NB4 (cell line): ENCODE data around the gene KCNQ1.

Source experiments
- DNase-seq: peaks from one replicate; pipeline ENCODE4 v3.0.0; 2010; ENCODE audit warnings: low read depth
- H3K4me3 ChIP-seq: one replicate; pipeline ENCODE4 v1.5.1; 2011; ENCODE audit warnings: mild to moderate bottlenecking, low read depth, low read length, moderate library complexity
- CTCF ChIP-seq: IDR thresholded peaks from one replicate; pipeline ENCODE4 v1.5.1; 2012; ENCODE audit warnings: low read depth, low read length
- MAX ChIP-seq: IDR thresholded peaks from 2 replicates; pipeline ENCODE4 v1.6.1; 2011; ENCODE audit warnings: low read depth, low read length
- MYC ChIP-seq: IDR thresholded peaks from 2 replicates; pipeline ENCODE4 v1.6.1; 2011; ENCODE audit warnings: low read depth, low read length
- POLR2A ChIP-seq: IDR thresholded peaks from 2 replicates; pipeline ENCODE4 v1.6.1; 2011; ENCODE audit warnings: mild to moderate bottlenecking; ENCODE audit not compliant: insufficient read length; ENCODE audit errors: extremely low read depth

KCNQ1 gene

GRCh38 chr11:2580571-2581001 is 135.8 kb downstream of the KCNQ1 start:
- TF ChIP-seq POLR2A (no peak), MYC (no peak), MAX (no peak), CTCF (no peak)
- H3K4me3 ChIP-seq = no peak overlapping the region
- DNase-seq = no peak

GRCh38 chr11:2581151-2581930 is 136.5 kb downstream of the KCNQ1 start:
- TF ChIP-seq MAX (no peak), CTCF (no peak), MYC (no peak), POLR2A (no peak)
- no peak overlapping the region for H3K4me3 ChIP-seq
- DNase-seq = no peak

GRCh38 chr11:2581931-2582350 is 137.1 kb downstream of the KCNQ1 start:
- DNase-seq = no peak
- no peak overlapping the region for H3K4me3 ChIP-seq
- no peak for TF ChIP-seq MYC
- no peak for TF ChIP-seq POLR2A
- no peak for TF ChIP-seq CTCF
- no peak for TF ChIP-seq MAX

GRCh38 chr11:2582351-2582945 is 137.6 kb downstream of the KCNQ1 start:
- no peak for DNase-seq
- TF ChIP-seq MAX = no peak
- TF ChIP-seq MYC = no peak
- no peak for TF ChIP-seq CTCF
- no peak for TF ChIP-seq POLR2A
- H3K4me3 ChIP-seq = no peak overlapping the region

- H3K4me3 ChIP-seq = no peak overlapping the region
- no peak for DNase-seq
- TF ChIP-seq MYC (no peak), POLR2A (no peak), CTCF (no peak), MAX (no peak)
These were observed 138.3 kb downstream of the KCNQ1 start for GRCh38 chr11:2582946-2583604.
